NB4 (cell line): ENCODE results near the gene TGFBR2.

Source experiments
- CTCF ChIP-seq: IDR thresholded peaks from one replicate; pipeline ENCODE4 v1.5.1; 2012; ENCODE audit warnings: low read depth, low read length
- MAX ChIP-seq: IDR thresholded peaks from 2 replicates; pipeline ENCODE4 v1.6.1; 2011; ENCODE audit warnings: low read depth, low read length
- POLR2A ChIP-seq: IDR thresholded peaks from 2 replicates; pipeline ENCODE4 v1.6.1; 2011; ENCODE audit warnings: mild to moderate bottlenecking; ENCODE audit not compliant: insufficient read length; ENCODE audit errors: extremely low read depth

- TF ChIP-seq CTCF, result no peak
- no peak for TF ChIP-seq MAX
- no peak for TF ChIP-seq POLR2A
These were observed 54.9 kb downstream of the TGFBR2 start for GRCh38 chr3:30661098-30661873.
